ENCODE measurements around the gene ITIH5.

The ITIH5 gene

GRCh38 chr10:7513455-7513854, 153.3 kb downstream of the ITIH5 start:
- DNase-seq, result no peak

- peak; percentile 31 for DNase-seq
These were observed 154.3 kb downstream of the ITIH5 start for GRCh38 chr10:7512487-7512886.

- no peak for DNase-seq
These were observed 155.2 kb downstream of the ITIH5 start for GRCh38 chr10:7511612-7512011.

Data from CD4-positive, alpha-beta T cell treated with Interleukin-6 for 4 hours (primary cell).